DMS 273 treated with DMSO at 0.1 percent for 48 hours (cell line): ENCODE data around the gene NCBP1.

Source experiments
- DNase-seq: peaks from one replicate; lab custom pipeline; 2025; lab: John Stamatoyannopoulos, UW

Gene NCBP1

DNA sequence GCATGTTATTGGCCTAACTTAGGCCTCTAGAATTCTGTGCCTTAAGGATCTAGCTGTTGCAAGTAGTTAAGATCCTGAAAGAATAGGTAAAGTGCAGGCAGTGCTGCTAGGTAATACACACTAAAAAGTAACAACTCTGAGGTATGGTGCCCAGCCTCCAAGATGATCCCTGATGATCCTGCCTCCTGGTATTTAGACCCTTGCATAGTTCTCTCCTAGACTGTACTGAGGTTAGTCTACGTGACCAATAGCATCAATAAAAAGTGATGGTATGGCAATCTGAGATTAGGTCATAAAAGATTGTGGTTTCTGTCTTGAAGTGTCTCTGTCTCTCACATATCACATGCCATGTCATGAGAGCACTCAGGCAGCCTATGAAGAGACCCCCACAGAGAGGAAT is 9.7 kb upstream of the NCBP1 start:
- DNase-seq: no peak

DNA sequence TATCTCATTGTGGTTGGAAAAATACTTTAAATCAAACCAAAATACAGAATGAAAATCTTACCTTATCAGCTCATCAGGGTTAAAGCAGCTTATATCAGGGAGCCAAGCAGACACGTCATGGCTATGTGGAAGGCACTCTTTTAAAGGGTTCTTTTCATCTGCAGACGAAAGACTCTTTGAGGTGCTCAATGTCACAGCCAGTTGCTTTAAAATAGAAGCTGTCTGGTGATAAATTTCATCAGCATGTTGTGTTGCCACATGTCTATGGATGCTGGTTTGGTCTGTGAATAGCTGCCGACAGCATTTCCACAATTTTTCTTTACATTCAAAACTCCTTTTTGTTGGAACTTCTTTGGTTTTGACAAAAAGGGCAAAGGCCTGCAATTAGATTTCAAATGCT is 8.0 kb upstream of the NCBP1 start:
- no peak for DNase-seq

DNA sequence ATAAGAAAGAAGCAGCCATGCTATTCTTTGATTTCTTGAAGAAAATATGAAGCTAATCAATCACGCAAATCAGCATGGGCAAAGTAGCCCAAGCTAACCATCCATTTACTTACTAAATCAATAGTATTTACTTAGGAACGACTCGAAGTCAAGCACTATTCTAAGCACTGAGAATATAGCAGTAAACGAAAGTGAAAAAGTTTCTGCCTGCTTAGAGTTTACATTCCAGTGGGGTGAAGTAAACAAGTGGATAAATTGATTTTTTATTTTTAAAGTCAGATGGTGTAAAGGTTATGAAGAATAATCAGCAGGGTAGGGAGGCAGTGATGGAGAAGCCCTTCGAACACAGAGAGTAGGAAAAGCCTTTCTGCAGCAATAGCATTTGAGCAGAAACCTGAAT is 6.0 kb upstream of the NCBP1 start:
- no peak for DNase-seq

DNA sequence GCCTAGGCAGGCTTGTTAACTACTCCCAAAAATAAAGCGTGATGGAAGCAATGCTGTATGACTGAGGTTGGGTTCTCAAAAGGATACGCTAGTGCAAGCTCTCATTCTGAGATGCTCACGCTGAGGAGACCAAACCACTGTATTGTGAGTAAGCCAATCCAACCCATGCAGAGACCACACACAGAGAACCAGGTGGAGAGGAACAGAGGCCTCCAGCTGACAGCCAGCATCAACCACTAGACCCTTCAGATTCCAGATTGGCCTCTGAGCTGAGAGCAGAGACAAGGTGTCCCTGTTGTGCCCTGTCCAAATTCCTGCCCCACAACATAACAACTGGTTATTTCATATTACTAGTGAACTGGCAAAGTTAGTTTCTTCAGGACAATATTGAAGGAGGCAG is 5.0 kb upstream of the NCBP1 start:
- DNase-seq: no peak

DNA sequence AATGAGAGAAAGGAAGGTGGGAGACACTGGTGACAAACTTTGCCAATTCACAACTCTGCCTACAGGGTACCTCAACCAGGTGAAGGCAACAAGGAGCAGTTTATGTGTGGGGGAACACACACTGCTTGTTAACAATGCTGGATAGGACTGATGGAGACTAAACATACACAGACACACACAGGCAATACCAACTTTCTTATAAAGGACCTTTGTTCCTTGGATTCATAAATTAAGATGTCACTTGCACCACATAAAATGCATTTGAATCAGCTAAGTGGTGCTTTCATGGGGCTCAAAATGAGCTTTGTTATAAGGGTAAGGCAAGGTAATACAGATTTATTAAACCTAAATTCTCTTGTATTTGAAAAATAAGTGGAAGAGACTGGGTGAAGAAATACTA is 4.5 kb upstream of the NCBP1 start:
- no peak for DNase-seq

DNA sequence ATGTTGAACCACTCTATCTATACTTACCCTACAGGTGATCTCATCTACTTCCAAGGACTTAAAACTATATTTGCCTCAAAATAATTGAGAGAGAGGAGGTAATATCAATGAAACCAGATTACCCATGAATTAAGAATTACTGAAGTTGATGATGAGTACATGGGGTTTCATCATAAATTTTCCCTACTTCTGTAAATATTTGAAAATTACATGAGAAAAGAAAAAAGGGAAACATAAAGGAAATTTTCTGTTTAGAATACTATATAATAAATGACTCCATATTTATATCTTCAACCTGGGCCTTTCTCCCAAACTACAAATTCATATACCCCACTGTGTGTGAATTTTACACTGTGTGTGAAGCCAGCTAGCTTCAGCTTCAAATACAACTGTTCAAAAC is 3.0 kb upstream of the NCBP1 start:
- DNase-seq: no peak

DNA sequence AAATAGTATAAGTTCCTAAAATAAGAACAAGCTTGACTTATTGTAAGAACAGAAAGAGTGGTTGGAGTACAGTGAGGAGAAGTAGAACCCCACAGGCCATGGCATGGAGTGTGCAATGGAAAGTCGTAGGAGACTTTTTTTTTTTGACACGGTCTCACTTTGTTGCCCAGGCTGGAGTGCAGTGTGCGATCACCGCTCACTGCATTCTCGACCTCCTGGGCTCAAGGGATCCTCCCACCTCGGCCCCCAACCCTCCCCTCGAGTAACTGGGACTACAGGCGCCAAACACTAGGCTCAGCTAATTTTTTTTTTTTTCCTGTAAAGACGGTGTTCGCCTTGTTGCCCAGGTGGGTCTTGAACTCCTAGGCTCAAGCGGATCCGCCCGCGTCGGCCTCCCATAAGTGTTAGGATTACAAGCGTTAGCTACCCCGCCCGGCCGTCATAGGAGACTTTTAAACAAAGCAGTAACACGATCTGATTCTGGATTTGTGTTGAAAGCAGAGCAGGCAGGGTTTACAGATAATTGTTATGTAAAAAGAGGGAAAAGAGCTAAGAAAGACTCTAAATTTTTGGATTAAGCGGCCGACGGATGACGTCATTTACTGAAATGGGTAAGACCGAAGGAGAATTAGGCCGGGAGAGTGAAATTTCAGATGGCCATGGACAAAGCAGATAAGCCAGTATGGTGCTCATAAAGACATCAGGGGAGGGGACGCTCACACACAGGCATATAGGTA is 1.2 kb upstream of the NCBP1 start:
- peak; percentile 67 for DNase-seq

DNA sequence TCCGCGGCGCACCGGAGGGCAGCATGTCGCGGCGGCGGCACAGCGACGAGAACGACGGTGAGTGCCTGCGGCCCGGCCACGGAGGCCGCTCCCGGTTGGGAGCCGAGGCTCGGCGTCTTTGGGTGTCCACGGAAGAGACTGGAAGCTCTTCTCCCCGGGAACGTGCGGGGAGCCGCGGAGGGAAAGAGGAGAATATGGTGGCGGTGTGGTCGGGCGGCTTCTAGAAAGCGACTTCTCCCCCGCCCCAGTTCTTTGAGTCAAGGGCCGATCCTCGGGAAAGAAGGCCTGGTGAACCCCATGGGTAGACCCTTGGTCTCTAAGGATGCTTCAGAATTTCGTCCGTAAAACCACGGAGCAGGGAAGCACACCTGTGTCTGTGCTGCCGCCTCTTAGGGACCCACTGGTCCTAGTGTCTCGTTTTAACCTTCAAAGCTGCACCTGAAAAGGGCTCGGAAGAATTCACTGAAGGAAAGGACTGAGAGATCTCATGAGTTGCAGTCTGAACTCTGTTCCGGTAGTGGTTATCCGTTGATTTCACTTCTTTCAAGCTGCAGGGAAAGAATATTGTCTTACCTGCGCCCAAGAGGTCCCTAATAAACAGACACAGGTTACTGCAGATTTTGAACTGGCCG is 354 bp downstream of the NCBP1 start:
- no peak for DNase-seq

DNA sequence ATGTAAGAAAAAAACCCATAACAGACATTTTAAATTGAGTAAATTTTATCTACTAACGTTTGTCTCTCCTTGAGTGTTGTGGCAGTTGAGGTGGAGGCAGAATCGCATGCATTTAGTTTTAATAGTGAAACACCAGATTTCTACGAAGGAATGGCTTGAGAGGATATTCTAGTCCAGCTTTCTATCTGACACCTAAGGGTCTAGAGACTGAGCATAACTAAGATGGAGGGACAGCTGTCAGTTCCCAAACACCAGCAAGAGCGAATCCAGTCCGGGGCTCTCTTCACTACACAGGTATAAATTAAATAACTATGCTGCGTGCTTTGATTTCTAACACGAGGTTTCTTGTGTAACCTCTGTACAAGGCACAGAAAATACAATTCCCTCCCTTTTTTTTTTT is 1.4 kb downstream of the NCBP1 start:
- no peak for DNase-seq

DNA sequence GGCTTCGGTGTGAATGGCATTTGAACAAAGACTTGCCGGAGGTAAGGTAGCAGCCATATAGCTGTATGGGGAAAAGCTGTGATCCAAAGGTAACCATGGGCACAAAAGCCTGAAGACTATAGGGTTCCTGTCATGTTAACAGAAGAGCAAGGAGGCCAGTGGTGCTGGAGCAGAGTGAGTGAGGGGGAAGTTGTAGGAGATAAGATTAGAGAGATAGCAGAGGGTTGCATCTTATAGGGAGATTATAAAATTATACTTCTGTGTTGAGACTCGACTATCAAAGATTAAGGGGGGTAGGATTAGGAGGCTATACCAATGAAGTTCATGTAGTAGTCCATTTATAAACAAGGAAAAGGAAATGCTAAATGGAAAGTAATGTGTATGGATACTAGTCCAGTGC is 3.3 kb downstream of the NCBP1 start:
- DNase-seq: no peak

DNA sequence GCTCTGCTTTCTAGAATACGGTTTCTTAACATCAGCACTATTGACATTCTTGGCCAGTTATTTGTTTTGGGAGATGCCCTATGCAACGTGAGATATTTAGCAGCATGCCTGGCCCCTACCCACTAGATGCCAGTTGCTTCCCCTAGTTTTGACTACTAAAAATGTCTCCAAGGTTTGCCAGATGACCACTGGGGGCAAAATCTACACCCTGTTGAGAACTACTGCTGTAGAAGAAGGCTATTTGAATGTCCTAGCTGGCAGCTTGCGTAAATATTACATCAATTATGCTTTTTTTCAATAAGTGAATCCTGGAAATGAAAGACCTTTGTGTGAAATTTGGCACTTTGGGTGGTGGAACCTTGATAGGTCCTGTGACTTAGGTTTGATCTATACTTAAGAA is 5.0 kb downstream of the NCBP1 start:
- DNase-seq: no peak

DNA sequence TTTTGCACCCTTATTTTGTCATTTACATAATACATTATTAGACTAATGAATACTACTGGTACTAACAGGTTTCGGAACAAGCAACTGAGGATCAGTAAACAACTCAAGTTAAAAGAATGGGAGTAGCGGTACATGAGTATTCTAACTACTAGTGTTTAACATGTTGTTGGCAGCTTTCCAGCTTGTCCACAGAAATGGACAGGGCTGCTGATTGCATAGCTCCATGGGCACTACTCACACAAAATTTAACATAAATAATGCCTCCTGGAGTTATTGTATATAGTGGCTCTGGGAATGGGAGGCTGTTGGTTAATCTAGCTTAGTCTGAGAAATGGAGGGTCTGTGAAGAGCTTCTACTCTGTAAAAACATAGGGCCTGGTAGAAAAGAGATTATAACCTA is 6.7 kb downstream of the NCBP1 start:
- DNase-seq: no peak

DNA sequence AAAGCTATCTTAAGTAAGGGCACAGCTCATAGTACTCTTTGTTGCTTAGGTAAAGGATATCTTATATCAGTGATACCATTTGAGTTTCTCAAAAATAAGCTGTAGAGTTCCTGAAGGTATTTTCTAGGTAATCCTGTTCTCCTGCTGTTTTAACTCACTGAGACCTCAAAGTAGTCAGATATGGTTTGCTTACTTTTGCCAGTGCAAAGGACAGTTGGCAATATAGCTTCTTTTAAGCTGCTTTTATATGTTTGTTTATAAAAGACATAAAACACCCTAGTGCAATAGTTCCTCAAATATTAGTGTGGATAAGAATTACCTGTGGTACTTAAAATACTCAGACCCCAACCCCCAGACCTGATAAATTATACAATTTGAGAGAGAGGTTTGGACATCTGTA is 12.1 kb downstream of the NCBP1 start:
- DNase-seq: no peak

DNA sequence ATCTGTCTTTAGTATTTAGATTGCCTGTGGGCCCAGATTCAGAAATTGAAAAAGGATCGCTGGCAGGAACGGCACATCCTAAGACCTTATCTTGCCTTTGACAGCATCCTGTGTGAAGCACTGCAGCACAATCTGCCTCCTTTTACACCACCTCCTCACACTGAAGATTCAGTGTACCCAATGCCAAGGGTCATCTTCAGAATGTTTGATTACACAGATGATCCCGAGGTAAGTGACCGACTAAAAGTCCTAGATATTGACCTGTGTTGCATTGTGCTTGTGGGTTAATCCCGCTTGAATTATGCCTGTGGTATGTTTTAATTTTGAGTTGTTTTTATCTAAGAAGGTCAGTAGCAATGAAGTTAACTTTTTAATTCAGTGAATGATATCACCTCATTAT is 14.4 kb downstream of the NCBP1 start:
- no peak for DNase-seq

DNA sequence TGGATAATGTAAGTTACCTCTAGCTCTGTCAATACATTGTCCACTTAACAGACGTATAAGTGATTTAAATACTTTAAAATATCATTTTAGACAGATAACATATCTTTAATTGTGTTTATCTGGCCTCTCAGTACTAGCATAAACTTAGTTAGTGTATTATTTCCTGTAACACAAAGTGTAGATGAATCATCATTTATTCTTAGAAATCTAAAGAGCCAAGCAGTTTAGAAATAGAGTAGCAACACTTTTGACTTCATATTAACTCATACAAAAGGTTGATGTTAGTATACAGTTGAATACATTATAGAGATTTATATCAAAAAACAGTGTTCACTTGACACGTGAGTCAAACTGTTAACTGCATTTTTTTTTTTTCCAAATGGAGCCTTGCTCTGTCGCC is 18.0 kb downstream of the NCBP1 start:
- no peak for DNase-seq

DNA sequence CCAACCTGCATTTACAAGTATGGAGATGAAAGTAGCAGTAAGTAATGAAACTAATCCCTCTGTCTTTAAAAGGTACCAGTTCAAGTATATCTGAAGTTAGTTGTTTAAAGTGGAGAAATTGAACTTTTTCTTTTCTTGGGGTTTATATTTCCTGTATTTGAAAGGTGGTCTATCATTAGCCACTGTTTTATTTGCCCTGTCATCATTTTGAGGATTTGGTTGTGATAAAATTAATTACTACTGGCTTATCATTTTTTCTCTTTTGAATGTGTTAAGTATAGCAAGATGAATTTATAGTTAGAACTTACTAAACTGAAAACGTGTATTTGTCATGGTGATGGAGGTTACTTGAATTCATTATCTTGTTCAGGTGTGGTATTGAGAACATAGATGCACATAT is 25.1 kb downstream of the NCBP1 start:
- no peak for DNase-seq

DNA sequence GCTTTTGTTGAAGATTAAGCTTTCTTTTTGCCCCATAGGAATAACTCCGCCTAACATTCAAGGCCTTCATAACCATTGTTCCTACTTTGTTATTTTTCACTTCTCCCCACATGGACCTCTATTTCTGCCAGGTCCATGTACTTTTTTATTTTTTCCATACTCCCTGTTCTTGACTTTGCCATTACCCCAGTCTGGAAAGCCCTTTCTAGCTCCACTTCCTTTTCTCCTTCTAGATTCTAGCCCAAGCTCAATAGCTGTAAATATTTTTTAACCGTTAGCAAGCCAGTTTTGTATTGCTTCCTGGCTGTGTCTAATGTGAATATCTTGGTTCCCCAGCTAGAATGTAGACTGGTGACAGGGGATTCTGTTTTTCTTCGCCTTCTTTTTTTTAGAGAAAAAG is 26.1 kb downstream of the NCBP1 start:
- no peak for DNase-seq

DNA sequence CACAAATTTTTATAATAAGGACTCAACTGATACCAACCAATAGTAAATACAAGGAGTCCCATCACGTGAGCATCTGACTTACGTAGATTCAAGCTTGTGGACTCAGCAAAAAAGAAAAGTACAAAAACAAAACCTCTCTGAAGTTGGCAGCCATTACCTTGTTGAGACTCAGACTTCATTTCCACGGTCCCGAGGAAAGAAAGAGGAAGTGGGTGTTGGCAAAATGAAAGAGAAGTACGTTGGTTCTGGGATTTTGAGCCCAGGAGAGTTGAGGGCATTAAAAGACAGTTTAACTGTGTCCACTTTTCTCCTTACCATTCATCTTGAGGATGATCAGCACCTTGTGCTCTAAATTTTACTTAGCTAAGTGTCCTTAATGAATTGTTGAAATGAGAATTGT is 26.7 kb downstream of the NCBP1 start:
- no peak for DNase-seq

DNA sequence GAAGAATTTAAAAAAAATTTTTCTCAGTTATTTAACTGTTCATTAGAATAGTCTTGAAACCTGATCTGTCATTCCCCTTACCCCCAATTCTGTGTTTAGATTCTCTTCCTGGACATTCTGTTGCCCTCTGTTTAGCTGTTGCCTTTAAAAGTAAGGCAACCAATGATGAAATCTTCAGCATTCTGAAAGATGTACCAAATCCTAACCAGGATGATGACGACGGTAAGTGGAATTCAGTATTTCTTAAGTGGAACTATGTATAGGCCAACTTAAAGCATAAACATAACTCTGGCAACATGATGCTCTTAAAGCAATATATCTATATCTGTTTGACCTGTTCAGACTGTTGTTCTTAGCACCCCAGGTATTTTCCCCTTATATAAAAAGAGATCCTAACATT is 27.2 kb downstream of the NCBP1 start:
- DNase-seq: no peak

DNA sequence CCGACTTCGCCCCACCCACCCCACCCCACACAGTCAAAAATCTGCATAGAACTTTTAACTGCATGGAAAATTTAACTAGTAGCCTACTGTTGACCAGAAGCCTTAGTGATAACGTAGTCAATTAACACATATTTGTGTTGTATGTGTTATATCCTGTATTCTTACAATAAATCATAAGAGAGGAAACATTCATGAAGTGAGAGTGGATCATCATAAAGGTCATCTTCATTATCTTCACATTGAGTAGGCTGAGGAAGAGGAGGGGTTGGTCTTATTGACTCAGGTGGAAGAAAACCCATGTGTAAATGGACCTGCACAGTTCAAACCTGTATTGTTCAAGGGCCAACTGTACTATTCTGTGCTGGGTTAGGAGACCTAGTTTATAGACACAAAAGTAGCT is 32.1 kb downstream of the NCBP1 start:
- DNase-seq: no peak

DNA sequence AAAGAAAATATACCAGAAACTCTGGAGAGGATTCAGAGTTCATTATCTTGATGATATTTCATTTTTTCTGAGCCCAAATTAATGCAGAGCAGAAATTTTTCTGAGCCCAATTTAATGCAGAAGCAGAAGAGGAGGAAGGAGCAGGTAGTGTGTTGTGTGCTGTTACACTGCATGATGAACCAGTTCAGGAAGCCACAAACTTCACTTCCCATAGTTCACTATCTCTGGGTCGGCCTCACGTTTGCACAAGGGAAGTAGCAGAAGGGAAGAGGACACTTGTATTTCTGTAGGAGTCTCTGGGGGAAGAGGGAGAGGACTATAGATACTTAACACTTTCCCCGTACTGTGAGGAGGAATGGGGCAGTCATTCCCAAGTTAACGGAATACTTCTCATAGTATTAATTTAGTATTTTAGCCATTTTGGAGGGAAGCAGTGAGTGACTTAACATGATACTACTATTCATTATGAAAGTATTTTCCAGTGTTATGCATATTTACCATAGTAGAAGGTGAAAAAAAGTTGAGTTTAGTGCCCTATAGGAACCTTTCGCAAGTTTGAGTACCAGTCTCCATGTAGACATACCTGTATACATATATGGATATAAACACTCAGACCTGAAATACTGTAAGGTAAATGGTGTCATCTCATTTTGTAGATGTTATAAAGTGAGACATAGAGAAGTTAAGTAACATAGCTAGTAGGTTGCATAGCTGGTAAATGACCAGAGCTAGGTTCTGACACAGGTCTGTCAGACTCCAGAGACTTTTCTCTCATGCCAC is 33.5 kb downstream of the NCBP1 start:
- DNase-seq: no peak

DNA sequence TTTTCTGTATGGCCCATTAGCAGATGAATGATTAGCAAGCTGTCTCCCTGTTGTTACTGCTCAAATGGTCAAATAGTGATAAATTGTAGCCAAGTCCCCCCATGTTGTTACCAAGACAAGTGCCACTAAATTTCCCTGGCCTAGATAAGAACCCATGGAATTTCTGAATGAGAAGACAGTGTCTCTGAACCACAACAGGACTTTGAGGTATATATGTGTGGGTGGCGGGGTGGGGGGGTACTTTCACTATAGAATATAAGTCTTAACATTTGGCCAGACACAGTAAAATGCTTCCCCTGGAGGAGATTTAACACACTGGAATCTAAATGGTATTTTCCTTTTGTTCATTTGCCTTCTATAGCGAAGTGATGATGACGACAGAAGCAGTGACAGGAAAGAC is 34.9 kb downstream of the NCBP1 start:
- no peak for DNase-seq

DNA sequence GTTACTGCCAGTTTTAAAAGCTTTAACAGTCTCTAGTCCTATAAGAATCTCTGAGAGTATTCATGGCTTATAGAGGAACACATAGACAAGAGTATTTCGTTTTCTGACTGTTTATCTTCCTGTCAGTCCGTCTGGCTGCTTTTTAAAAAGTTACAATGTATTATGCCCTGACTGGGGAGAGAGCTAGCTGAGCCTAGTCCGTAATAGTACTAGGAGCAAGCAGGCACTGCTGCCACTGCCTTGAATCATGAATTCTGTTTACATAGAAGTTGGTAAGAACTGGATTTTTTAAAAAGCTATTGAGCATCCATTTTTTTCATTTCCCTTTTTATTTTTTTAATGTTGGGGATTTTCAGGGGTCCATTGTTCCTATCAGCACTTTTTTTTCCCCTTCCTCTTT is 37.0 kb downstream of the NCBP1 start:
- no peak for DNase-seq
